Stomach (tissue), 4 donors: Measurements from ENCODE around the gene NOSTRIN.

Experiments
- CTCF ChIP-seq, 7 experiments: fragments of 450-650 bp in 4 of 7; fragments of 200-600 bp in 3 of 7; sonication (generic) in 3 of 7; IDR thresholded peaks; one replicate each; pipeline ENCODE4 v1.5.1; 2016 to 2019; ENCODE audit warnings: antibody characterized with exemption in 7 of 7, control low read depth in 2 of 7, mild to moderate bottlenecking in 1 of 7
- EP300 ChIP-seq: sonication (generic); formaldehyde crosslinking; IDR thresholded peaks from one replicate; pipeline ENCODE4 v1.6.1; 2017; ENCODE audit warnings: antibody characterized with exemption
- POLR2A ChIP-seq, 4 donors: fragments of 450-650 bp; IDR thresholded peaks; one replicate each; pipeline ENCODE4 v1.6.1; 2016; ENCODE audit warnings: antibody characterized with exemption in 4 of 4, control low read depth in 2 of 4, mild to moderate bottlenecking in 1 of 4, moderate library complexity in 1 of 4
- POLR2AphosphoS5 ChIP-seq, 3 donors: sonication (generic); formaldehyde crosslinking; IDR thresholded peaks; one replicate each; pipeline ENCODE4 v1.6.1; 2016; ENCODE audit warnings: antibody characterized with exemption in 3 of 3

- TF ChIP-seq POLR2A (IDR thresholded peaks at IDR 0.05) (no peak), CTCF (IDR thresholded peaks at IDR 0.05) (no peak), EP300 (no peak), POLR2AphosphoS5 (IDR thresholded peaks at IDR 0.05) (no peak)
These were observed 6.3 kb upstream of the NOSTRIN start for GRCh38 chr2:168796090-168796577.
